AG09319 (cell line): ENCODE measurements around the gene ASAP2.

Source experiments
- DNase-seq: peaks from one replicate; pipeline ENCODE4 v3.0.0-alpha.2; 2010; ENCODE audit warnings: low read depth; ENCODE audit errors: extremely low read depth
- TF ChIP-seq, protein P1 (sequence below): IDR thresholded peaks from 2 replicates; pipeline ENCODE4 v1.5.1; 2011; ENCODE audit warnings: low read depth, mild to moderate bottlenecking, inconsistent platforms, low read length, moderate library complexity

The ASAP2 gene

DNA sequence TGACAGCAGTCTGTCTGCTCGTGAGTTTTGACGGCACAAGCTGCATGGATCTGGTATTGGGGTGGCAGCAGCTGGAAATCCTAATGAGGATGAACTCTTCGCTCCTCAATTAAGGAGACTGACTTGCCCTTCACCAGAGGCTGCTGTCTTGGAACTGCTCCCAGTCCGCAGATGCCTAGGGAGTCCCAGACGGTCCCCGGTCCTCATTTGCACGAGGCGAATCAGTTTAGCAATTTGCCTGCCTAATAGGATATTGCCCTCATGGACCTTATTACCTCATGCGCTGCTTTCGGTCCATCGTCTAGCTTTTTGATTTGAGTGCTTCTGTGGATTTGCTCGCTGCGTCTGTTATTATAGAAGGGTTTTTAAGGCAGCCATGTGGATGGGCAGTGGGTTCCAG is 40.6 kb downstream of the ASAP2 start:
- DNase-seq = no peak
- TF ChIP-seq, protein P1, sequence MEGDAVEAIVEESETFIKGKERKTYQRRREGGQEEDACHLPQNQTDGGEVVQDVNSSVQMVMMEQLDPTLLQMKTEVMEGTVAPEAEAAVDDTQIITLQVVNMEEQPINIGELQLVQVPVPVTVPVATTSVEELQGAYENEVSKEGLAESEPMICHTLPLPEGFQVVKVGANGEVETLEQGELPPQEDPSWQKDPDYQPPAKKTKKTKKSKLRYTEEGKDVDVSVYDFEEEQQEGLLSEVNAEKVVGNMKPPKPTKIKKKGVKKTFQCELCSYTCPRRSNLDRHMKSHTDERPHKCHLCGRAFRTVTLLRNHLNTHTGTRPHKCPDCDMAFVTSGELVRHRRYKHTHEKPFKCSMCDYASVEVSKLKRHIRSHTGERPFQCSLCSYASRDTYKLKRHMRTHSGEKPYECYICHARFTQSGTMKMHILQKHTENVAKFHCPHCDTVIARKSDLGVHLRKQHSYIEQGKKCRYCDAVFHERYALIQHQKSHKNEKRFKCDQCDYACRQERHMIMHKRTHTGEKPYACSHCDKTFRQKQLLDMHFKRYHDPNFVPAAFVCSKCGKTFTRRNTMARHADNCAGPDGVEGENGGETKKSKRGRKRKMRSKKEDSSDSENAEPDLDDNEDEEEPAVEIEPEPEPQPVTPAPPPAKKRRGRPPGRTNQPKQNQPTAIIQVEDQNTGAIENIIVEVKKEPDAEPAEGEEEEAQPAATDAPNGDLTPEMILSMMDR = no peak

- TF ChIP-seq, protein P1 = no peak
- DNase-seq = no peak
Measured at GRCh38 chr2:9247786-9248185, 41.2 kb downstream of the ASAP2 start.

DNA sequence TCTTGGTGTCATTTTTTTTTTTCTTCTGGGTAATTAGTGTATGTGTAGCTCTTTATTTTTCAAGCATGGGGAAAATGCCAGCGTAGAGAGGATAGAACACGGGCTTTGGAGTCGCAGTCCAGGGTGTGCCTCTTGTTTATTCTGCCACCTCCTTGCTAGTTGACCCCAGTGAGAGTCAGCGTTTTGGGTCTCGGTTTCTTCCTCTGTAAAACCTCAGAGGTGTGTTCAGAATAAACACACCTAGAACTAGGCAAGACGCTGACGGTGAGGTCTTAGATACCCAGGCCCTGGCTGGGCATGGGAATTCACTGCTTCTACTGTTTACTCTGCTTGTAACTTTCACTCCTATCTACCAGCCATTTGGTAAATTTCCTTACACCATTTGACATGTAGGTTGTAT is 41.8 kb downstream of the ASAP2 start:
- TF ChIP-seq, protein P1 = no peak
- DNase-seq = no peak

DNA sequence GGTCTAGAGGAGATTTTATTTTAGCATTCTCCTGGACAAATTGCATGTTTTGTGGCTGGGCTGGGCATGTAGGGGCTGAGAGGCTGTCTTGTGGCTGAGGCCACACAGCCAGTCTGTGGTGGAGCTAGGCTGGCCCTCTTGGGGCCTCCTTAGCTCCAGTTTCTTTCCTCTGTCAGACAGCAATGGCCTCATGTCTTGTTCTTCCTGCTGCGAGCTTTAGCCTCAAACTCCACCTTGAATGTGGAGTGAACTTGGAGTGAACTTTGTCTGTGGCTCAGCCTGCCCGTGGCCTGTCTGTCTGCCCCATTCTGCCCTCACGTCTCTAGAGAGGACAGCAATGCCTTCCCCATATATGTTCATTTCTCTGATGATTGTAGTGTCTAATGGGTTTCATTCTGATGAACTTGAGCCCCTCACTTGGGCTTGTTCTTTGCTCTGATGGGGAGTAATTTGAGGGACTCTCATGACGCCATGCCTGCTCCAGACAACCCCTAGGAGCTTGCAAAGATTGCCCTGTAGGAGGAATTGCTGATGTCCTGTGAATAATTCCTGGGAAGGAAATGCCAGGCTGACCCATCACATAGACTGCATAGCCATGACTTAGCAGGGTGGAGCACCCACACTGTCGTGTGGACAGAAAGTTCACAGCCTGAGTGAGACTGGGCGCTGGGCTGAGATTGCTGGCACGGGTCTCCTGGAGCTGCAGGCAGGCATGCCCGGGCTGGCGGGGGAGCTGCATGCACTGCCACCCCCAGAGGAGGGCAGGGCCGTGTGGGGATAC is 42.6 kb downstream of the ASAP2 start:
- TF ChIP-seq, protein P1 = no peak
- no peak for DNase-seq

- no peak for DNase-seq
Measured at GRCh38 chr2:9250091-9250490, 43.5 kb downstream of the ASAP2 start.

GRCh38 chr2:9250498-9251153 is 44.0 kb downstream of the ASAP2 start:
- TF ChIP-seq, protein P1 = no peak
- no peak for DNase-seq

More at GRCh38 chr2:9250091-9250490, 43.5 kb downstream of the ASAP2 start:
- TF ChIP-seq, protein P1 = no peak
